Heart right ventricle (tissue), 16 donors: ENCODE results near the gene SCP2. TPM values are rescaled to one million over a fixed set of nuclear protein-coding genes. Genes with fewer than 3 reads are reported as not detected.

Source experiments
- ATAC-seq, 8 donors: fragments of 200-7000 bp; cut with Tn5 transposase; one replicate each; pipeline ENCODE4 v1.9.1; 2020; ENCODE audit warnings: mild to moderate bottlenecking in 8 of 8, moderate library complexity in 8 of 8, moderate number of reproducible peaks in 1 of 8
- DNase-seq, 2 donors: peaks; one replicate each; pipeline ENCODE4 v3.0.0-alpha.2; 2020
- H3K27ac ChIP-seq, 10 donors: fragments of 200-600 bp; sonication (generic) in 2 of 10; one replicate each; pipeline versions ENCODE4 v1.5.0 to v1.8.0; 2020 to 2022; ENCODE audit warnings: mild to moderate bottlenecking in 3 of 10
- H3K27me3 ChIP-seq, 7 donors: fragments of 200-600 bp; one replicate each; pipeline ENCODE4 v1.8.0; 2021 to 2022; ENCODE audit warnings: mild to moderate bottlenecking in 2 of 7
- H3K36me3 ChIP-seq, 9 donors: fragments of 200-600 bp; sonication (generic) in 1 of 9; one replicate each; pipeline versions ENCODE4 v1.5.0 to v1.8.0; 2020 to 2022; ENCODE audit warnings: mild to moderate bottlenecking in 2 of 9
- H3K4me1 ChIP-seq, 9 donors: fragments of 200-600 bp; sonication (generic) in 1 of 9; one replicate each; pipeline versions ENCODE4 v1.5.0 to v1.8.0; 2020 to 2022; ENCODE audit warnings: mild to moderate bottlenecking in 4 of 9
- H3K4me3 ChIP-seq, 10 donors: fragments of 200-600 bp; sonication (generic) in 2 of 10; one replicate each; pipeline versions ENCODE4 v1.5.0 to v1.8.0; 2020 to 2022; ENCODE audit warnings: mild to moderate bottlenecking in 7 of 10, moderate library complexity in 2 of 10
- H3K9me3 ChIP-seq, 11 donors: fragments of 200-600 bp in 10 of 11; sonication (generic) in 2 of 11; one replicate each; pipeline versions ENCODE4 v1.5.0 to v1.8.0; 2013 to 2022; ENCODE audit warnings: mild to moderate bottlenecking in 2 of 11, control low read depth in 1 of 11, moderate library complexity in 1 of 11
- CTCF ChIP-seq, 9 donors: fragments of 200-600 bp; sonication (generic) in 2 of 9; IDR thresholded peaks; one replicate each; pipeline versions ENCODE4 v1.5.0 to v1.8.0; 2021 to 2022; ENCODE audit warnings: antibody characterized with exemption in 9 of 9, mild to moderate bottlenecking in 5 of 9, moderate library complexity in 1 of 9
- WGBS, 2 donors: extraction: QIAGEN DNeasy Blood & Tissue Kit; methylation state at CpG; one replicate each; pipeline ENCODE4 v1.1.7; 2013; ENCODE audit warnings: inconsistent platforms in 1 of 2; 5-methylcytosine and 5-hydroxymethylcytosine counted together
- intact Hi-C, 10 donors: fragments of 100-400 bp; cut with DNase I; formaldehyde crosslinking; loops; one replicate each; pipeline versions ENCODE4 v1.11.1 to v1.14.2; 2022
- polyA plus RNA-seq, 2 donors: library from polyadenylated mRNA; stranded (reverse); fragments of 200-250 nt; gene quantifications; one replicate each; pipeline ENCODE4 v1.2.3, GENCODE V29; 2013
- total RNA-seq, 10 donors: library from RNA; stranded (reverse); fragmentation: NEBNext Ultra II Directional in 3 of 10; extraction: Animal tissue kit (Norgen Biotek cat#: 25700) in 3 of 10; gene quantifications; one replicate each; pipeline versions ENCODE4 v1.2.1 to v1.2.4, GENCODE V29; 2021 to 2023
- donor health status: Arrhythmogenic right ventricular cardiomyopathy.
- donor health status: ischemic (EF 13 %, LVEDD 7.1; RV severe dilation, severe dysfunction).
- donor health status: healthy with polysubstance abuse.
- donor health status: DM: no; HTN: yes; CAD: no.
- donor health status: DM: no; HTN: no; CAD: no.
- donor health status: ischemic (EF 25% LVEDD 6.9; RV normal size, moderate dysfunction).
- donor health status: ischemic (EF 25% LVEDD 5.7; RV mildly dilated, moderate dysfunction).
- donor health status: healthy.
- donor health status: DM: yes; HTN: yes; CAD: no.
- donor health status: Ischemic cardiomyopathy.
- donor health status: ischemic (EF 35%, LVEDD 5.7; RV mildly dilated, moderate dysfunction).
- donor health status: nonischemic (EF 11% LVEDD 7.7; RV severe dilation, severe dysfunction).
- donor health status: DM: yes; HTN: yes; CAD: no.
- donor health status: PGD.
- donor health status: ischemic (EF 29% LVEDD 5.4; RV normal size, mild dysfunction).
- donor health status: nonischemic (EF 23%, LVEDD 6.1; RV moderate dilation, normal function).

SCP2 gene
- total and polyA plus RNA-seq, 12 donors, result 82.3 to 149 (median 126) TPM

DNA sequence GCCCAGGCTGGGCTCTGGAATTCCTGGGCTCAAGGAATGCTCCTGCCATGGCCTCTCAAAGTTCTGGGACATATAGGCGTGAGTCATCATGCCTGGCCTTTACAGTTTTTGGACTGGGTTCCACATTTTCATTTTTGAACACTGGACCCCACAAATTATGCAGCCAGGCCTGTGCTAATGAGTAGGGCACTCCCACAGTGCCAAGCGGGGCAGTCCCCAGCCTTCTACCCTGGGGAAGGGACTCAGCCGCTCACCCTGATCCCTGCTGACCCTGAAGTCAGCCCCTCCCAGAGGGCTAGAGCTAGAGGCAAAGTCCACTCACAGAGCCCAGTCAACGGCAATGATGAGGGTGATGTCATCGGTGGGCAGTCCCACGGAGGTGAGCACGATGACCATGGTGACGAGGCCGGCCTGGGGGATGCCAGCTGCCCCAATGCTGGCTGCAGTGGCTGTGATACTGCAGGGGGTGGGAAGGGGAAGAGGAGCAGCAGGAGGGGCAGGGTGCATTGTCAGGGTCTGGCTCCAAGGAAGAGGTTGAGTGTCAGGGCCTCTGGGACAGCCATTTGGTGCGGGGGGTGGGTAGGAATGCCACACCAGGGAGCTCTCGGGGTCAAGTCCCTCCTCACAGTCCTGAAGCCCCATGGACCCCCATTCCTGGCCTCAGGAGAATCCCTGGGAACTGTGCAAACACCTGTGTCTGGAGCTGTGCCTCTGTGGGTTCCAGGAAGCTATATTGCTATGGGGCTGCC lies 162.6 kb downstream of the SCP2 start:
- intact Hi-C loops, result no loop called here
- Histone ChIP-seq H3K27me3 (no peaks in the 10 kb centered on the region), H3K27ac (peak overlapping the region in 1 of 10 donors; percentile 70), H3K36me3 (peaks cover 0 to 7% (median 0%) of the 10 kb centered on the region in 9 donors), H3K9me3 (no peaks in the 10 kb centered on the region), H3K4me3 (peak overlapping the region in 3 of 10 donors; percentile 10 to 38 (median 27)), H3K4me1 (peaks cover 7 to 47% (median 27%) of the 10 kb centered on the region in 9 donors)
- WGBS, 2 donors, result 88 to 91% methylated on average over 11 of the region's 11 CpGs
- ATAC-seq, result no peak
- DNase-seq, result no peak
- TF ChIP-seq CTCF (IDR thresholded peaks at IDR 0.05), result no peak

GRCh38 chr1:53090227-53091147 lies 163.4 kb downstream of the SCP2 start:
- WGBS, 2 donors, result 82 to 85% methylated on average over 37 of the region's 37 CpGs
- Histone ChIP-seq H3K9me3 (no peaks in the 10 kb centered on the region), H3K36me3 (no peaks in the 10 kb centered on the region), H3K4me3 (peak overlapping the region in 3 of 10 donors; percentile 10 to 38 (median 27)), H3K27me3 (no peaks in the 10 kb centered on the region), H3K27ac (peak overlapping the region in 6 of 10 donors; percentile 7 to 70 (median 39)), H3K4me1 (peaks cover 7 to 50% (median 27%) of the 10 kb centered on the region in 9 donors)
- TF ChIP-seq CTCF (IDR thresholded peaks at IDR 0.05), result no peak
- intact Hi-C loops, result no loop called here
- DNase-seq (peak in 1 of 2 donors; percentile 60), ATAC-seq (peak in 7 of 8 donors; percentile 18 to 47 (median 28))

DNA sequence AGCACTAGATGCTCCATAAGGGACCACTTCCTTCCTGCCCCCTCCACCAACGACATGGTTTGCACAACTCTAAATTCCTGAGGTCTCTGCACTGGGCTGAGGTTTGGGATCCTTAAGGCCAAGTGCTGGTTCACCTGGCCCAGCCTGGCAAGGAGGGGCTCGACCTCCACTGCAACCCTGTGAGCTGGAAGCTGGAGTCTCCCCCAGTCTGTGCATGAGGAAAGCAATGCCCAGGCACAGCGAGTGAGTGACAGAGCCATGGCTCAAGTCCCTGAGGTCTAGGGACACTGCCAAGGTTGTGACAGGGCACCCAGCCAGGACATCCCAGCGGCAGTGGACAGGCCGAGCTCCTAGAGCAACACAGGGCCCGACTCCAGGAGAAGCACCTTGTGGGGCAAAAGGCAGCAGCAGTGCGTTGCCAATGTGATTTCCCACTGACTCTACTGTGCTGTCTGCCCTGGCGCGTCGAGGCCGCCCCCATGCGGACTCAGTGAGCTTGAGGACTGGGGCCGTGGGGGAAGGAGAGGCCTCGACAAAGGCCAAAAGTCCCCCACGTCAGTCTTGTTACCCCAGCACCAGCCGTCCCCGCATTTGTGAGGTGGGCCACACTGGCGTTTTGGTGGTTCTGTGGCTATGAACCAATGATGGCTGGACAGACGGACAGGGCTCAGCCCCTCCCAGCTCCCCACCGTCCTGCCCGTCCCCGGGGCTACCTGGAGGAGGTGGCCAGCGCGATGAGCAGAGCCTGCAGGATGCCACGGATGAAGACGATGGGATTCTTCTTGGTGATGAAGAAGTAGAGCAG lies 165.0 kb downstream of the SCP2 start:
- H3K4me3 ChIP-seq, result no peak overlapping the region
- H3K27ac ChIP-seq, result peak overlapping the region in 4 of 10 donors; percentile 5 to 70 (median 29)
- H3K9me3 ChIP-seq, result peaks cover 0 to 13% (median 0%) of the 10 kb centered on the region in 11 donors
- intact Hi-C loops, result no loop called here
- peaks cover 7 to 37% (median 20%) of the 10 kb centered on the region in 9 donors for H3K4me1 ChIP-seq
- ATAC-seq (peak; percentile 18 to 83 (median 73)), DNase-seq (peak; percentile 74 to 80)
- H3K27me3 ChIP-seq, result no peaks in the 10 kb centered on the region
- WGBS, 2 donors, result 74 to 77% methylated on average over 26 of the region's 26 CpGs
- TF ChIP-seq CTCF (IDR thresholded peaks at IDR 0.05), result peak in 2 of 9 donors; percentile 4 to 16
- H3K36me3 ChIP-seq, result no peaks in the 10 kb centered on the region
